ENCODE measurements around the gene UMAD1.

- no peak for TF ChIP-seq CTCF (IDR thresholded peaks at IDR 0.05)
- TF ChIP-seq POLR2A (IDR thresholded peaks at IDR 0.05), result no peak
Measured at GRCh38 chr7:7914547-7914946, 274.0 kb downstream of the UMAD1 start.
